LNCAP (cell line): ENCODE data around the gene P2RX1.

Experiments used
- TF ChIP-seq, protein P1 (sequence below): fragments of 450-650 bp; IDR thresholded peaks from 2 replicates; pipeline ENCODE4 v1.5.1; 2017; ENCODE audit warnings: mild to moderate bottlenecking

P2RX1 gene

GRCh38 chr17:3890878-3891219 is 25.4 kb downstream of the P2RX1 start:
- TF ChIP-seq, protein P1, sequence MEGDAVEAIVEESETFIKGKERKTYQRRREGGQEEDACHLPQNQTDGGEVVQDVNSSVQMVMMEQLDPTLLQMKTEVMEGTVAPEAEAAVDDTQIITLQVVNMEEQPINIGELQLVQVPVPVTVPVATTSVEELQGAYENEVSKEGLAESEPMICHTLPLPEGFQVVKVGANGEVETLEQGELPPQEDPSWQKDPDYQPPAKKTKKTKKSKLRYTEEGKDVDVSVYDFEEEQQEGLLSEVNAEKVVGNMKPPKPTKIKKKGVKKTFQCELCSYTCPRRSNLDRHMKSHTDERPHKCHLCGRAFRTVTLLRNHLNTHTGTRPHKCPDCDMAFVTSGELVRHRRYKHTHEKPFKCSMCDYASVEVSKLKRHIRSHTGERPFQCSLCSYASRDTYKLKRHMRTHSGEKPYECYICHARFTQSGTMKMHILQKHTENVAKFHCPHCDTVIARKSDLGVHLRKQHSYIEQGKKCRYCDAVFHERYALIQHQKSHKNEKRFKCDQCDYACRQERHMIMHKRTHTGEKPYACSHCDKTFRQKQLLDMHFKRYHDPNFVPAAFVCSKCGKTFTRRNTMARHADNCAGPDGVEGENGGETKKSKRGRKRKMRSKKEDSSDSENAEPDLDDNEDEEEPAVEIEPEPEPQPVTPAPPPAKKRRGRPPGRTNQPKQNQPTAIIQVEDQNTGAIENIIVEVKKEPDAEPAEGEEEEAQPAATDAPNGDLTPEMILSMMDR, result no peak

DNA sequence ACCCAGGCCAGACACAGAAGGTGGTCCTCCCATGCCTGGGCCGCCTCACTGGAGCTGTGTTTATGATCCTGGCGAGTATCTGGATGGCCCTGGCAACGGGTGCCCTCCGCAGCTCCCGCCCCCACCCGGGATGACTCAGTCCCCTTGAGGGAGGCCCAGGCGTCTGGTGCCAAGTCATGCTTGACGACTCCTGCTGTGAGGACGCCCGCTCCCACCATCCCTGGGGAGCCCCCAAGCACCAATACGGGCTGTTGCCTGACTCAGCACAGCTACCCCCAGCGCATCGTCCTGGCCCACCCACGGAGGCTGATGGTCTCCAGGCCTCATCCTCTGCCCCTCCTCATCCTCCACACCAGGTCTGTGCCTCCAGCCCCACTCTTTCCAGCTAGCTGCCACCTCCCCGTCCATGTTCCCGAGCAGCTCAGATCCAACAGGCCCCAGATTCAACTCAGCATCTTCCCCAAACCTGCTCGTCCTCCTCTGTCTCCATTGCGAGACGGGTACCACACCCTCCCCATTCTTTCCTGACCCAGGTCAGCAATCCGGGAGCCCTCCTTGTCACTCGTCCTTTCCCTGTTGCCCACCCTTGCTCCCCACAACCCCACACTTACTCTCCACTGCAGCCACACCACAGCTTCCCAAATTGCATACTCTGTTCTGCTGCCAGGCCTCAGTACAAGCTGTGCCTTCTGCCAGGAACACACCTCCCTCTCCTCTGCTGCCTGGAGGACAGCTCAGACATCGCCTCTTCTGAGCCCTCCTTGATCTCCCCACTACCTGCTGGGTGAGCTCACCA is 26.0 kb downstream of the P2RX1 start:
- TF ChIP-seq, protein P1, result no peak

DNA sequence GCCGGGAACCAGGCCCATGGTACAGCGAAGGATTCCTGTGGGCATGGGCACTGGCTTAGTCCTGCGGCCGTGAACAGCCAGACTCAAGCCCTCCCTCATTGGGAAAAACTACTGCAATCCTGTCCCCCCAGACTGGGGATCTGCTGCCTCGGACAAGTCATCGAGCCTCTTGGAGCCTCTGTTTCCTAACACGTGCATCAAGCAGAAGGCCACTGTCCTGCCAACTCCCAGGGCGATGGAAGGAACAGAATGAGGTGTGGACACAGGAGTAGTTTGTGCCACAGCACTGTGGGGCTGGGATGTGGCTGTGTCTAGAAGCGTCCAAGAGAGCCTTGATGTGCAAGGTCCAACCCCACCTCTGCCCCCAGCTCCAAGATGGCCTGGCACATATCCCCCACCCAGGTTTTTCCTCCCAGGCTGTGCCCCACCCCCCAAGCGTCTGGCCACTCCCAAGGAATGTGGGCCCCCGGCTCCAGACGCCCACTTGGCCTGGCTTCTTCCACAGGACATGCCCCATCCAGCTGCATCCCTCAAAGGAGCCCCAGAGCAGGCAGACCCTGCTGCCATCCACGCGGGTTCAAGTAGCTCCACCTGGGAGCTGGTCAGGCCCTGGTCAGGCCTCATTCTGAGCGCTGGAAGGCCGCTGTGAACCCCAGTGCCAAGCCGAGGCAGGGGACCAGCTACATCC is 26.8 kb downstream of the P2RX1 start:
- TF ChIP-seq, protein P1, result no peak

DNA sequence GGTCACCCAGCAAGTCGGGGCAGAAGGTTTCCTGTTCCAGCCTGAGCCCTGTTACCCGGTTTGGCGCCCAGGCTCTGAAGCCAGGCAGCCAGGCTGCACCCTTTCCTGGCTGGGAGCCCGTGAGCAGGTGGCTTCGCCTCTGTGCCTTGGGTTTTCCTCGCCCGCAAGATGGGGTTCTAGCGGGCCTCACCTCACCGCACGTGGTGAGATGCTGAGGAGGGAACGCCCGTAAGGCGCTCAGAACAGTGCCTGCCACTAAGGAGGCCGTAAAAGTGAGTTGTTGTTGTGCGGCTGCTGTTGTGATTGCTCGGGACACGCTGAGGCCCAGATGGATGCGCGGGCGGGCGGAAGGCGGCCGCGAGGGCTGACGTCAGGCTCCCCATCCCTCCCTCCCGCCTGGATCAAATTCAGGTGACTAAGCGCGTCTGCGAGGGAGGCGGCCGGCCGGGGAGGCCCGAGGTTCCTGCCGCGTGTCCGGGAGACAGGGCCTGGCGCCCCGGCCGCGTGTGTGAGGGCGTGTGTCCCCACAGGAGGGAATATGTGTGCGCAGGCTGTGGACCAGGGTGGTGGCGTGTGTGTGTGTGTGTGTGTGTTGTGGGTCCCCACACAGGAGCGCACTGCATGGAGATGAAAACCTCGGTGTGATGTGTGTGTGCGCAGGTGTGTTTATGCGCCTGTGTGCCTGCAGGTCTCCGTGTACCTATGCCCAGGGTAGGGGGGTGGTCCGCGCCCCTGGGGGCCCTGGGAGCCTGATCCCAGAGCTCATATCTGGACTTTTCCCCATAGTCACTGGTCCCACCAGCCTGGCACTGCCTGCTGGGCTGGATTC is 27.7 kb downstream of the P2RX1 start:
- TF ChIP-seq, protein P1, result no peak

DNA sequence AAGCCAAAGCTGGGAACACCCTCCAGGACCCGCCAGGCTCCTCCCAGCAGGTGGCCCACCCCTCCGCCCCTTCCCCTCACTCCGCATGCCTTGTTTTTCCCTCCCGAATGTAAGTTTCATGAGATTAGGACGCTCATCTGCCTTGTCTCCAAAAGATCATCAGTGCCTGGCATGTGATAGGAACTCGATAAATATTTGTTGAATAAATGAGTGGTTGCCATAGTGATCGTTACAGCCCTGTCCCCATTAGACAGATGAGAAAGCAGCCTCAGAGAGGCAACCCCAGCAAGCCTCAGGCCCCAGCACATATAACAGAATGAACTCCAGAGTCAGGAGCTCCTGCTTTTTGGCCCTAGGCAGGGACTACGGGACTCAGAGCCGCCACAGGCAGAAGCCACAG is 28.5 kb downstream of the P2RX1 start:
- TF ChIP-seq, protein P1, result no peak

- TF ChIP-seq, protein P1, result no peak
Observed at GRCh38 chr17:3887394-3887793, 28.9 kb downstream of the P2RX1 start.

- TF ChIP-seq, protein P1, result no peak
Observed at GRCh38 chr17:3886776-3887175, 29.5 kb downstream of the P2RX1 start.
